AG10803 (cell line): ENCODE results near the gene HHIP.

Experiments used
- DNase-seq: peaks from one replicate; pipeline ENCODE4 v3.0.0; 2010; ENCODE audit warnings: low read depth
- H3K4me3 ChIP-seq: 2 replicates; pipeline ENCODE4 v1.5.1; 2011; ENCODE audit warnings: mild to moderate bottlenecking, low read length, control low read depth
- CTCF ChIP-seq: conservative IDR thresholded peaks from 2 replicates; pipeline ENCODE4 v1.5.1; 2011; ENCODE audit warnings: mild to moderate bottlenecking, low read length, control low read depth, inconsistent platforms

Gene HHIP

GRCh38 chr4:144656850-144657249 lies 10.9 kb downstream of the HHIP start:
- H3K4me3 ChIP-seq: no peak overlapping the region
- TF ChIP-seq CTCF: no peak
- peak; percentile 9 for DNase-seq

DNA sequence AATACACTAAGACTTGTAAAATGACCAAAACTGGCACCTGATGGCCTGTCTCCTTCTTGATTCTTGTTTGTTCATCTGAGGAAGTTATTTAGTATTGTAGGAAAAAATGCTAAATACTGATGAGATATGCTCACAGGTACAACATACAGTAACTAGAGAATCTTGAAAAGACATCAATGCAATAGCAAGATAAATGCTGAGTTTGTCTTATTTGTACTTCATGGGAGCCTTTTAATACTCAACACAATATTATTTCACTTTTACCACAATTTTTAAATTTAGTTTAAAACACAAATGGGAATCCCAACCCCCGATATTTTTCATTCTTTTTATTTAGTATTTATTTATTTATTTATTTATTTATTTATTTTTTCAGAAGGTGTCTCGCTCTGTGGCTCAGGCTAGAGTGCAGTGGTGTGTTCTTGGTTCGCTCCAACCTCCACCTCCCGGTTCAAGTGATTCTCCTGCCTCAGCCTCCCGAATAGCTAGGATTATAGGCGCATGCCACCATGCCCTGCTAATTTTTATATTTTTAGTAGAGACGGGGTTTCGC lies 12.1 kb downstream of the HHIP start:
- no peak overlapping the region for H3K4me3 ChIP-seq
- DNase-seq: no peak
- no peak for TF ChIP-seq CTCF

GRCh38 chr4:144658903-144659302 lies 12.9 kb downstream of the HHIP start:
- TF ChIP-seq CTCF: no peak
- no peak for DNase-seq
- H3K4me3 ChIP-seq: no peak overlapping the region

GRCh38 chr4:144659447-144659846 lies 13.5 kb downstream of the HHIP start:
- no peak overlapping the region for H3K4me3 ChIP-seq
- TF ChIP-seq CTCF: no peak
- DNase-seq: no peak

DNA sequence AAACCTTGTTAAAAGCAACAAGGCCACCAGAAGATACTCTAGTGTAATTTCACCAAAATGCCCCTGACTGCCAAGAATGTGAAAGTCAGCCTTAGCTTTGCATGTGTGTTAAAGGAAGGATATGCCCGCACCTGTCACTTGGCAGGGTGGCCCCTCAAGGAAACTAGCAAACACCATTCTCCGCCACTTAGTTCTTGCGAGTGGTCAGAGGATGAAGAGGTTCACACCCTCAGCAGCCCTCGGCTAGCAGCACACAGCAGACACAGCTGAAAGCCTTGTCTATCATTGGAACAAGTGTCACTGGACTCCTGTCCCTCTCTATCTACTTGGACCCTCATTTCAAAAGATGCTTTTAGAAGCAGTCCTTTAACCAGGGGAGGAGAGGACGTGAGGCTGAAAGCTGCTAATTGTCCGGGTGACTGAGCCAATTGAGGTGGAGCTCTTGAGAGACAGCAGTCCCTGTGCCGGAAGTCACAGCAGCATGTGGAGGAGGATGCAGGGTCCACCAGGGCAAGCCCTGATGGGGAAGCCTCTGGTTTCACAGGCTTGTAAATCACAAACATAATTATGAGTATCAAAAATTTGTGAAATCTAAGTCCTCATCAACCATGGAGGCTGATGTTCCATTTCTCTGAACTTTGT lies 18.0 kb downstream of the HHIP start:
- no peak for TF ChIP-seq CTCF
- no peak overlapping the region for H3K4me3 ChIP-seq
- no peak for DNase-seq

- no peak overlapping the region for H3K4me3 ChIP-seq
- TF ChIP-seq CTCF: no peak
- DNase-seq: peak; percentile 28
These were observed 20.7 kb downstream of the HHIP start for GRCh38 chr4:144666539-144667175.

- no peak for TF ChIP-seq CTCF
- no peak overlapping the region for H3K4me3 ChIP-seq
- DNase-seq: no peak
These were observed 21.5 kb downstream of the HHIP start for GRCh38 chr4:144667500-144667899.
